Liver (tissue), 9 donors: ENCODE measurements around the gene ADGRA3. TPM values are rescaled to one million over a fixed set of nuclear protein-coding genes. Genes with fewer than 3 reads are reported as not detected.

Experiments used
- DNase-seq: peaks from one replicate; pipeline ENCODE4 v3.0.0-alpha.2; 2017; ENCODE audit warnings: low spot score
- H3K27ac ChIP-seq, 2 donors: one replicate each; pipeline ENCODE4 v1.7.0; 2013; ENCODE audit warnings: inconsistent platforms in 2 of 2, low read length in 2 of 2, control low read depth in 1 of 2, low read depth in 1 of 2, mild to moderate bottlenecking in 1 of 2
- H3K27me3 ChIP-seq, 4 donors: one replicate each; pipeline versions ENCODE4 v1.6.1 to v1.7.0; 2013; ENCODE audit warnings: low read length in 3 of 4, inconsistent platforms in 1 of 4, mild to moderate bottlenecking in 1 of 4, moderate library complexity in 1 of 4; ENCODE audit not compliant: control insufficient read depth in 4 of 4, insufficient read depth in 4 of 4
- H3K36me3 ChIP-seq, 4 donors: one replicate each; pipeline versions ENCODE4 v1.6.1 to v1.7.0; 2013; ENCODE audit warnings: low read length in 3 of 4, mild to moderate bottlenecking in 3 of 4, low read depth in 1 of 4, moderate library complexity in 1 of 4; ENCODE audit not compliant: control insufficient read depth in 4 of 4, insufficient read depth in 3 of 4
- H3K4me1 ChIP-seq, 4 donors: one replicate each; pipeline versions ENCODE4 v1.6.1 to v1.7.0; 2013; ENCODE audit warnings: low read length in 3 of 4, mild to moderate bottlenecking in 3 of 4, moderate library complexity in 1 of 4; ENCODE audit not compliant: control insufficient read depth in 4 of 4, insufficient read depth in 4 of 4
- H3K4me3 ChIP-seq, 3 donors: one replicate each; pipeline versions ENCODE4 v1.6.1 to v1.7.0; 2013; ENCODE audit warnings: low read length in 3 of 3, control low read depth in 1 of 3, low read depth in 1 of 3, mild to moderate bottlenecking in 1 of 3
- H3K9ac ChIP-seq, 2 donors: one replicate each; pipeline ENCODE4 v1.7.0; 2013; ENCODE audit warnings: low read length in 2 of 2, mild to moderate bottlenecking in 2 of 2, moderate library complexity in 2 of 2, control low read depth in 1 of 2, low read depth in 1 of 2
- H3K9me3 ChIP-seq, 4 donors: one replicate each; pipeline versions ENCODE4 v1.6.1 to v1.7.0; 2013; ENCODE audit warnings: low read length in 3 of 4; ENCODE audit not compliant: control insufficient read depth in 4 of 4
- ATF3 ChIP-seq: IDR thresholded peaks from 2 replicates; pipeline ENCODE4 v1.6.1; 2016; ENCODE audit warnings: antibody characterized with exemption
- CTCF ChIP-seq: fragments of 150-350 bp; IDR thresholded peaks from 2 replicates; pipeline ENCODE4 v1.5.1; 2017; ENCODE audit warnings: improper control_type of control experiment, low read depth, low read length; ENCODE audit not compliant: missing input control
- EGR1 ChIP-seq, 2 donors: IDR thresholded peaks; 2 replicates each; pipeline ENCODE4 v1.6.1; 2016 to 2018; ENCODE audit warnings: antibody characterized with exemption in 2 of 2, low read depth in 2 of 2
- FOXA1 ChIP-seq: IDR thresholded peaks from 2 replicates; pipeline ENCODE4 v1.6.1; 2016; ENCODE audit warnings: antibody characterized with exemption
- FOXA2 ChIP-seq: IDR thresholded peaks from 2 replicates; pipeline ENCODE4 v1.6.1; 2016; ENCODE audit warnings: antibody characterized with exemption
- GABPA ChIP-seq, 2 donors: IDR thresholded peaks in 1 of 2; conservative IDR thresholded peaks in 1 of 2; 2 replicates each; pipeline ENCODE4 v1.6.1; 2016; ENCODE audit warnings: antibody characterized with exemption in 2 of 2, mild to moderate bottlenecking in 1 of 2, moderate library complexity in 1 of 2
- HNF4A ChIP-seq, 2 donors: conservative IDR thresholded peaks; 2 replicates each; pipeline ENCODE4 v1.6.1; 2016; ENCODE audit warnings: antibody characterized with exemption in 2 of 2, mild to moderate bottlenecking in 2 of 2
- HNF4G ChIP-seq: IDR thresholded peaks from 2 replicates; pipeline ENCODE4 v1.6.1; 2016; ENCODE audit warnings: antibody characterized with exemption
- JUND ChIP-seq, 2 donors: IDR thresholded peaks; 2 replicates each; pipeline ENCODE4 v1.6.1; 2016; ENCODE audit warnings: antibody characterized with exemption in 2 of 2
- MAX ChIP-seq: IDR thresholded peaks from 2 replicates; pipeline ENCODE4 v1.6.1; 2016; ENCODE audit warnings: antibody characterized with exemption
- NR2F2 ChIP-seq: IDR thresholded peaks from 2 replicates; pipeline ENCODE4 v1.6.1; 2016; ENCODE audit warnings: antibody characterized with exemption
- RAD21 ChIP-seq, 2 donors: IDR thresholded peaks; 2 replicates each; pipeline ENCODE4 v1.6.1; 2016; ENCODE audit warnings: antibody characterized with exemption in 2 of 2, mild to moderate bottlenecking in 2 of 2
- RXRA ChIP-seq, 2 donors: IDR thresholded peaks; 2 replicates each; pipeline ENCODE4 v1.6.1; 2017 to 2018; ENCODE audit warnings: antibody characterized with exemption in 2 of 2, mild to moderate bottlenecking in 1 of 2
- SP1 ChIP-seq: IDR thresholded peaks from 2 replicates; pipeline ENCODE4 v1.6.1; 2018; ENCODE audit warnings: antibody characterized with exemption, mild to moderate bottlenecking
- TAF1 ChIP-seq: conservative IDR thresholded peaks from 2 replicates; pipeline ENCODE4 v1.6.1; 2016; ENCODE audit warnings: antibody characterized with exemption, mild to moderate bottlenecking
- YY1 ChIP-seq: IDR thresholded peaks from 2 replicates; pipeline ENCODE4 v1.6.1; 2016; ENCODE audit warnings: antibody characterized with exemption, mild to moderate bottlenecking
- ZBTB33 ChIP-seq: IDR thresholded peaks from 2 replicates; pipeline ENCODE4 v1.6.1; 2016; ENCODE audit warnings: antibody characterized with exemption
- WGBS: extraction: QIAGEN DNeasy Blood & Tissue Kit; methylation state at CpG from one replicate; pipeline ENCODE4 v1.1.7; 2013; 5-methylcytosine and 5-hydroxymethylcytosine counted together
- polyA plus RNA-seq, 2 donors: library from polyadenylated mRNA; stranded (reverse) in 1 of 2; unstranded in 1 of 2; fragments of 200-250 nt in 1 of 2; fragments of >200 nt in 1 of 2; fragmentation: Nextera tagmentation in 1 of 2; extraction: Ambion mirVana in 1 of 2; gene quantifications; one replicate each; pipeline versions ENCODE4 v1.2.1 to v1.2.3, GENCODE V29; 2013 to 2015
- total RNA-seq, 2 donors: library from RNA; depleted of rRNA; stranded (reverse); fragments of >200 nt; gene quantifications; one replicate each; pipeline ENCODE4 v1.2.3, GENCODE V29; 2014
- TF ChIP-seq, protein P1 (sequence below): IDR thresholded peaks from 2 replicates; pipeline ENCODE4 v1.6.1; 2016; ENCODE audit warnings: antibody characterized with exemption, mild to moderate bottlenecking
- donor health status: healthy.
- donor health status: healthy.
- donor health status: healthy.
- donor health status: healthy.
- donor health status: healthy.

ADGRA3 gene
- total and polyA plus RNA-seq, 4 donors = 15.2 to 239 (median 32.6) TPM

DNA sequence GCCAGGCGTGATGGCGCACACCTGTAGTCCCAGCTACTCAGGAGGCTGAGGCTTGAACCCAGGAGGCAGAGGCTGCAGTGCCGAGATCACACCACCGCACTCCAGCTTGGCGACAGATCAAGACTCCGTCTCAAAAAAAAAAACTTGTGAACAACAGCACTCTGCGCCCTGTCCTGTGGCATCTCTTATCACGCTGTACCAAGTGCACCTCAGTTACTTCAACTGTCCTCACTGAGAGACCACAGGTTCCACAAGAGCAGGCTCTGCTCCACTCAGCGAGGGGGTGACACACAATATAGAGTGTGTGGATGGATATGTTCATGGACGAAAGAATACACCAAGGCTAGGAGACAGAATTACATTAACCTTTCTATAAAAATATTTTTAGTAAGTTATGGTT is 49.3 kb downstream of the ADGRA3 start:
- Histone ChIP-seq H3K27me3 (no peaks in the 10 kb centered on the region), H3K9ac (no peak overlapping the region), H3K9me3 (no peaks in the 10 kb centered on the region), H3K4me3 (no peak overlapping the region), H3K27ac (no peak overlapping the region), H3K36me3 (peaks cover 0 to 2% (median under 1%) of the 10 kb centered on the region in 4 donors), H3K4me1 (no peaks in the 10 kb centered on the region)
- WGBS = 91% methylated on average over 10 of the region's 10 CpGs
- no peak for DNase-seq
- TF ChIP-seq HNF4G (no peak), FOXA2 (no peak), EGR1 (IDR thresholded peaks at IDR 0.05; ENCODE audit: low read depth in 2 of 2) (no peak), ZBTB33 (no peak), NR2F2 (no peak), CTCF (no peak)

DNA sequence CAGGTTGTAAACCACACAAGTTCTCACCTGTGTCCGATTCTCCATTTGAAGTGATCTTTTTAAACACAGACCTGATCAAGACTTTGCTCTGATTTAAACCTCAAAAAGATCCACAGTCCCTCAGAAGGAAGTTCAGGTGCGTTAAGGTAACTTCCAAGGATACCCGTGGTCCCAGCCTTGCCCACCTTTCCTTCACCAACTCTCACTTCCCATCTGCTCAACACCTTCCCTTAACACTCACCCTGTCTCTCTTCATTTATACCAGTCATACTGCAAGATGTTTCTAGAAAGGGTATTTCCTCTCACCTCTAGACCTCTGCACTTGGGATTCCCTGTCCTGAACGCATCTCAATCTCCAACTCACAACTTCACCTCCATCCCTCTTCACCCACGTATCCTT is 49.9 kb downstream of the ADGRA3 start:
- TF ChIP-seq NR2F2 = no peak
- TF ChIP-seq FOXA2 = no peak
- no peak for TF ChIP-seq YY1
- no peak for TF ChIP-seq SP1
- no peak for TF ChIP-seq FOXA1
- no peak for TF ChIP-seq JUND (IDR thresholded peaks at IDR 0.05)
- TF ChIP-seq, protein P1, sequence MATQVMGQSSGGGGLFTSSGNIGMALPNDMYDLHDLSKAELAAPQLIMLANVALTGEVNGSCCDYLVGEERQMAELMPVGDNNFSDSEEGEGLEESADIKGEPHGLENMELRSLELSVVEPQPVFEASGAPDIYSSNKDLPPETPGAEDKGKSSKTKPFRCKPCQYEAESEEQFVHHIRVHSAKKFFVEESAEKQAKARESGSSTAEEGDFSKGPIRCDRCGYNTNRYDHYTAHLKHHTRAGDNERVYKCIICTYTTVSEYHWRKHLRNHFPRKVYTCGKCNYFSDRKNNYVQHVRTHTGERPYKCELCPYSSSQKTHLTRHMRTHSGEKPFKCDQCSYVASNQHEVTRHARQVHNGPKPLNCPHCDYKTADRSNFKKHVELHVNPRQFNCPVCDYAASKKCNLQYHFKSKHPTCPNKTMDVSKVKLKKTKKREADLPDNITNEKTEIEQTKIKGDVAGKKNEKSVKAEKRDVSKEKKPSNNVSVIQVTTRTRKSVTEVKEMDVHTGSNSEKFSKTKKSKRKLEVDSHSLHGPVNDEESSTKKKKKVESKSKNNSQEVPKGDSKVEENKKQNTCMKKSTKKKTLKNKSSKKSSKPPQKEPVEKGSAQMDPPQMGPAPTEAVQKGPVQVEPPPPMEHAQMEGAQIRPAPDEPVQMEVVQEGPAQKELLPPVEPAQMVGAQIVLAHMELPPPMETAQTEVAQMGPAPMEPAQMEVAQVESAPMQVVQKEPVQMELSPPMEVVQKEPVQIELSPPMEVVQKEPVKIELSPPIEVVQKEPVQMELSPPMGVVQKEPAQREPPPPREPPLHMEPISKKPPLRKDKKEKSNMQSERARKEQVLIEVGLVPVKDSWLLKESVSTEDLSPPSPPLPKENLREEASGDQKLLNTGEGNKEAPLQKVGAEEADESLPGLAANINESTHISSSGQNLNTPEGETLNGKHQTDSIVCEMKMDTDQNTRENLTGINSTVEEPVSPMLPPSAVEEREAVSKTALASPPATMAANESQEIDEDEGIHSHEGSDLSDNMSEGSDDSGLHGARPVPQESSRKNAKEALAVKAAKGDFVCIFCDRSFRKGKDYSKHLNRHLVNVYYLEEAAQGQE = no peak
- TF ChIP-seq CTCF = no peak
- TF ChIP-seq RXRA (IDR thresholded peaks at IDR 0.05) = no peak
- no peak for TF ChIP-seq TAF1
- TF ChIP-seq RAD21 (IDR thresholded peaks at IDR 0.05) = no peak
- no peak for TF ChIP-seq HNF4G
- TF ChIP-seq HNF4A (conservative IDR thresholded peaks at IDR 0.05) = no peak
- TF ChIP-seq ZBTB33 = no peak
- TF ChIP-seq ATF3 = no peak
- TF ChIP-seq EGR1 (IDR thresholded peaks at IDR 0.05; ENCODE audit: low read depth in 2 of 2) = no peak
- TF ChIP-seq MAX = no peak
- TF ChIP-seq GABPA (IDR thresholded peaks at IDR 0.05 in 1 of 2, conservative IDR thresholded peaks at IDR 0.05 in 1 of 2) = no peak
- Histone ChIP-seq H3K4me3 (no peak overlapping the region), H3K27ac (no peak overlapping the region), H3K9me3 (no peaks in the 10 kb centered on the region), H3K9ac (no peak overlapping the region), H3K27me3 (no peaks in the 10 kb centered on the region), H3K36me3 (peaks cover 0 to 2% (median under 1%) of the 10 kb centered on the region in 4 donors), H3K4me1 (no peaks in the 10 kb centered on the region)
- no peak for DNase-seq
- WGBS = 97% methylated on average over 5 of the region's 5 CpGs
